Umbilical cord (tissue), 2 donors: ENCODE data around the gene LRCH4. TPM values are rescaled to one million over a fixed set of nuclear protein-coding genes. Genes with fewer than 3 reads are reported as not detected.
"Not testable (repeated sequence)": the region's sequence is repeated elsewhere in the genome, so short reads cannot be mapped to it uniquely, and the experiment has no call there.

ENCODE experiments used
- DNase-seq: peaks from one replicate; pipeline ENCODE4 v3.0.0-alpha.2; 2015; ENCODE audit warnings: low spot score
- total RNA-seq: library from RNA; depleted of rRNA; stranded (reverse); fragments of >200 nt; gene quantifications from one replicate; pipeline ENCODE4 v1.2.3, GENCODE V29; 2014; ENCODE audit warnings: low replicate concordance; ENCODE audit not compliant: insufficient read depth

Gene LRCH4
- total RNA-seq, 1 donor from 2014 or later = 30.6 TPM

- no peak for DNase-seq
Observed at GRCh38 chr7:100568176-100568895, 17.6 kb downstream of the LRCH4 start.

- DNase-seq = no peak
Observed at GRCh38 chr7:100567751-100568175, 18.2 kb downstream of the LRCH4 start.

GRCh38 chr7:100567031-100567730 lies 18.7 kb downstream of the LRCH4 start:
- no peak for DNase-seq

- no peak for DNase-seq
Observed at GRCh38 chr7:100566018-100566531, 19.9 kb downstream of the LRCH4 start.

- no peak for DNase-seq
Observed at GRCh38 chr7:100565133-100565571, 20.8 kb downstream of the LRCH4 start.

GRCh38 chr7:100564405-100564804 lies 21.5 kb downstream of the LRCH4 start:
- not testable (repeated sequence) for DNase-seq

- DNase-seq = peak; percentile 68
Observed at GRCh38 chr7:100563809-100564400, 22.0 kb downstream of the LRCH4 start.

GRCh38 chr7:100563100-100563564 lies 22.8 kb downstream of the LRCH4 start:
- DNase-seq = no peak

GRCh38 chr7:100562195-100563099 lies 23.5 kb downstream of the LRCH4 start:
- DNase-seq = no peak

GRCh38 chr7:100561491-100562194 lies 24.3 kb downstream of the LRCH4 start:
- DNase-seq = no peak

- no peak for DNase-seq
Observed at GRCh38 chr7:100559127-100559526, 26.8 kb downstream of the LRCH4 start.

GRCh38 chr7:100556541-100556940 lies 29.4 kb downstream of the LRCH4 start:
- DNase-seq = no peak

GRCh38 chr7:100555701-100556100 lies 30.2 kb downstream of the LRCH4 start:
- no peak for DNase-seq

GRCh38 chr7:100553032-100553431 lies 32.9 kb downstream of the LRCH4 start:
- DNase-seq = no peak

GRCh38 chr7:100552532-100552931 lies 33.4 kb downstream of the LRCH4 start:
- no peak for DNase-seq

GRCh38 chr7:100548446-100548845 lies 37.5 kb downstream of the LRCH4 start:
- not testable (repeated sequence) for DNase-seq

- DNase-seq = no peak
Observed at GRCh38 chr7:100547872-100548271, 38.1 kb downstream of the LRCH4 start.

- no peak for DNase-seq
Observed at GRCh38 chr7:100546926-100547800, 38.8 kb downstream of the LRCH4 start.

GRCh38 chr7:100546129-100546925 lies 39.6 kb downstream of the LRCH4 start:
- DNase-seq = no peak
